OCI-LY3 (cell line): Measurements from ENCODE around the gene LAMC3.

Experiments
- H2AFZ ChIP-seq: fragments of 200-600, 300-600 bp; shearing (Covaris generic); 2 replicates; pipeline ENCODE4 v1.6.0; 2014; ENCODE audit warnings: antibody characterized with exemption, low read depth, low read length
- H3K27ac ChIP-seq: fragments of 200-600, 300-600 bp; sonication (generic); 2 replicates; pipeline ENCODE4 v1.5.1; 2014; ENCODE audit warnings: mild to moderate bottlenecking, low read length, moderate library complexity, mixed read lengths
- H3K27me3 ChIP-seq: fragments of 200-600, 300-600 bp; sonication (generic); 2 replicates; pipeline ENCODE4 v1.6.1; 2014; ENCODE audit warnings: low read depth, low read length, mixed read lengths
- H3K36me3 ChIP-seq: fragments of 200-600, 300-600 bp; sonication (generic); replicated peaks from 2 replicates; pipeline ENCODE3; 2014; ENCODE audit warnings: low read depth, low read length, mixed read lengths
- H3K4me1 ChIP-seq: fragments of 300-600, 200-600 bp; sonication (generic); 2 replicates; pipeline ENCODE4 v1.6.1; 2014; ENCODE audit warnings: low read length, mixed read lengths
- H3K4me2 ChIP-seq: fragments of 200-600, 300-600 bp; sonication (generic); 2 replicates; pipeline ENCODE4 v1.6.1; 2014; ENCODE audit warnings: low read length, mixed read lengths
- H3K4me3 ChIP-seq: fragments of 300-600, 200-600 bp; sonication (generic); 2 replicates; pipeline ENCODE4 v1.5.1; 2014; ENCODE audit warnings: antibody characterized with exemption, mild to moderate bottlenecking, low read length, moderate library complexity
- H3K79me2 ChIP-seq: fragments of 300-600, 200-600 bp; shearing (Covaris generic); 2 replicates; pipeline ENCODE4 v1.6.1; 2014; ENCODE audit warnings: mild to moderate bottlenecking, low read length, mixed read lengths
- H3K9ac ChIP-seq: fragments of 300-600, 200-600 bp; shearing (Covaris generic); 2 replicates; pipeline ENCODE4 v1.6.0; 2014; ENCODE audit warnings: mild to moderate bottlenecking, low read length, moderate library complexity
- H3K9me3 ChIP-seq: fragments of 200-600, 300-600 bp; shearing (Covaris generic); 2 replicates; pipeline ENCODE4 v1.6.1; 2014; ENCODE audit warnings: low read length, mixed read lengths; ENCODE audit not compliant: insufficient read depth
- H4K20me1 ChIP-seq: fragments of 200-600, 300-600 bp; sonication (generic); 2 replicates; pipeline ENCODE4 v1.6.1; 2016; ENCODE audit warnings: low read length, mixed read lengths; ENCODE audit not compliant: insufficient read depth
- CTCF ChIP-seq: fragments of 200-600, 300-600 bp; sonication (generic); IDR thresholded peaks from 2 replicates; pipeline ENCODE4 v1.5.1; 2014; ENCODE audit warnings: antibody characterized with exemption, low read length, low read depth
- EZH2phosphoT487 ChIP-seq: fragments of 200-600 bp; shearing (Covaris generic); IDR thresholded peaks from 2 replicates; pipeline ENCODE4 v1.6.1; 2018; ENCODE audit warnings: antibody characterized with exemption, mixed run types, low read depth

Gene LAMC3

GRCh38 chr9:130993303-130994030, 15.5 kb upstream of the LAMC3 start:
- Histone ChIP-seq H3K27me3 (peaks cover 8% of the 10 kb centered on the region), H3K27ac (no peak overlapping the region), H3K4me1 (0 out of 2 replicates have a peak, but pooled peaks cover 3% of the 10 kb centered on the region), H3K79me2 (no peaks in the 10 kb centered on the region), H2AFZ (no peak overlapping the region), H3K4me3 (no peak overlapping the region), H3K9ac (no peak overlapping the region), H4K20me1 (no peaks in the 10 kb centered on the region), H3K4me2 (no peak overlapping the region), H3K36me3 (no peaks in the 10 kb centered on the region), H3K9me3 (no peaks in the 10 kb centered on the region)
- TF ChIP-seq EZH2phosphoT487 (no peak), CTCF (no peak)

GRCh38 chr9:130994135-130995085, 14.6 kb upstream of the LAMC3 start:
- no peaks in the 10 kb centered on the region for H4K20me1 ChIP-seq
- H3K79me2 ChIP-seq = no peaks in the 10 kb centered on the region
- H3K9me3 ChIP-seq = no peaks in the 10 kb centered on the region
- H3K36me3 ChIP-seq = no peaks in the 10 kb centered on the region
- no peak for TF ChIP-seq EZH2phosphoT487
- TF ChIP-seq CTCF = no peak
- no peak overlapping the region for H3K4me3 ChIP-seq
- H2AFZ ChIP-seq = no peak overlapping the region
- 0 out of 2 replicates have a peak, but pooled peaks cover 3% of the 10 kb centered on the region for H3K4me1 ChIP-seq
- no peak overlapping the region for H3K27ac ChIP-seq
- H3K4me2 ChIP-seq = no peak overlapping the region
- no peak overlapping the region for H3K9ac ChIP-seq
- peaks cover 14% of the 10 kb centered on the region for H3K27me3 ChIP-seq

- Histone ChIP-seq H3K79me2 (no peaks in the 10 kb centered on the region), H3K9me3 (no peaks in the 10 kb centered on the region), H3K27ac (no peak overlapping the region), H3K27me3 (peaks cover 20% of the 10 kb centered on the region), H3K4me3 (no peak overlapping the region), H3K36me3 (no peaks in the 10 kb centered on the region), H3K4me1 (0 out of 2 replicates have a peak, but pooled peaks cover 3% of the 10 kb centered on the region), H3K4me2 (0 out of 2 replicates have a peak overlapping the region, but pooled peaks have one; percentile 3), H3K9ac (no peak overlapping the region), H4K20me1 (no peaks in the 10 kb centered on the region), H2AFZ (no peak overlapping the region)
- TF ChIP-seq CTCF (no peak), EZH2phosphoT487 (no peak)
These were observed 13.6 kb upstream of the LAMC3 start for GRCh38 chr9:130995086-130996011.
